GM10847 (cell line): ENCODE results near the gene LDHAL6A.

Source experiments
- POLR2A ChIP-seq: IDR thresholded peaks from 2 replicates; pipeline ENCODE4 v1.6.1; 2011; ENCODE audit not compliant: insufficient read length; ENCODE audit errors: extremely low read depth

The LDHAL6A gene

GRCh38 chr11:18526521-18527296, 71.1 kb downstream of the LDHAL6A start, which contains the start of gene TSG101:
Gene TSG101, minus strand, starts transcription at chr11:18526942. Its CDS starts 126 bp downstream, at chr11:18526816.
- TF ChIP-seq POLR2A, result peak; percentile 92

- TF ChIP-seq POLR2A, result no peak
These were observed 71.9 kb downstream of the LDHAL6A start for GRCh38 chr11:18527512-18527911.
